UCSD-AML1 (cell line): ENCODE measurements around the gene RAP1GDS1.
"Not testable (repeated sequence)": the region's sequence is repeated elsewhere in the genome, so short reads cannot be mapped to it uniquely, and the experiment has no call there.

Experiments used
- DNase-seq: peaks from one replicate; lab custom pipeline; 2025; ENCODE audit not compliant: unreplicated experiment; lab: John Stamatoyannopoulos, UW

Gene RAP1GDS1

GRCh38 chr4:98479590-98479989 is 218.4 kb downstream of the RAP1GDS1 start:
- not testable (repeated sequence) for DNase-seq

GRCh38 chr4:98480535-98480934 is 219.4 kb downstream of the RAP1GDS1 start:
- DNase-seq = no peak

- DNase-seq = no peak
Observed at GRCh38 chr4:98481167-98481566, 220.0 kb downstream of the RAP1GDS1 start.

GRCh38 chr4:98482503-98482846 is 221.3 kb downstream of the RAP1GDS1 start:
- no peak for DNase-seq

GRCh38 chr4:98482847-98483806 is 221.9 kb downstream of the RAP1GDS1 start:
- DNase-seq = no peak

GRCh38 chr4:98484031-98484430 is 222.8 kb downstream of the RAP1GDS1 start:
- DNase-seq = no peak

GRCh38 chr4:98485816-98486345 is 224.7 kb downstream of the RAP1GDS1 start:
- no peak for DNase-seq

GRCh38 chr4:98490251-98490650 is 229.1 kb downstream of the RAP1GDS1 start:
- DNase-seq = no peak

- no peak for DNase-seq
Observed at GRCh38 chr4:98491899-98492559, 230.8 kb downstream of the RAP1GDS1 start.

- no peak for DNase-seq
Observed at GRCh38 chr4:98493296-98493695, 232.1 kb downstream of the RAP1GDS1 start.
